ENCODE results near the gene NOP53.

NOP53 gene

GRCh38 chr19:47749326-47749725 lies 4.0 kb downstream of the NOP53 start:
- Histone ChIP-seq H3K4me3 (ENCODE audit: low read depth, low read length) (no peak overlapping the region), H3K9me3 (ENCODE audit: severe bottlenecking) (peaks cover 2% of the 10 kb centered on the region), H3K27me3 (ENCODE audit: insufficient read depth, low read depth, severe bottlenecking) (no peaks in the 10 kb centered on the region), H3K27ac (no peak overlapping the region), H3K36me3 (peaks cover 71% of the 10 kb centered on the region)
- TF ChIP-seq CTCF (IDR thresholded peaks at IDR 0.05; ENCODE audit: low read depth, low read length): no peak
- DNase-seq: no peak

- DNase-seq: no peak
- Histone ChIP-seq H3K36me3 (peaks cover 82% of the 10 kb centered on the region), H3K27me3 (ENCODE audit: insufficient read depth, low read depth, severe bottlenecking) (no peaks in the 10 kb centered on the region), H3K4me3 (ENCODE audit: low read depth, low read length) (no peak overlapping the region), H3K9me3 (ENCODE audit: severe bottlenecking) (no peaks in the 10 kb centered on the region), H3K27ac (no peak overlapping the region)
- TF ChIP-seq CTCF (IDR thresholded peaks at IDR 0.05; ENCODE audit: low read depth, low read length): no peak
Observed at GRCh38 chr19:47750752-47751151, 5.4 kb downstream of the NOP53 start.

GRCh38 chr19:47752440-47753211 lies 7.3 kb downstream of the NOP53 start:
- TF ChIP-seq CTCF (IDR thresholded peaks at IDR 0.05; ENCODE audit: low read depth, low read length): no peak
- no peak overlapping the region for H3K4me3 ChIP-seq (ENCODE audit: low read depth, low read length)

GRCh38 chr19:47754206-47755064 lies 9.1 kb downstream of the NOP53 start:
- Histone ChIP-seq H3K27ac (no peak overlapping the region), H3K27me3 (ENCODE audit: insufficient read depth, low read depth, severe bottlenecking) (no peaks in the 10 kb centered on the region), H3K4me3 (ENCODE audit: low read depth, low read length) (no peak overlapping the region), H3K9me3 (ENCODE audit: severe bottlenecking) (no peaks in the 10 kb centered on the region), H3K36me3 (peaks cover 87% of the 10 kb centered on the region)
- no peak for TF ChIP-seq CTCF (IDR thresholded peaks at IDR 0.05; ENCODE audit: low read depth, low read length)
- DNase-seq: no peak

More at GRCh38 chr19:47752440-47753211, 7.3 kb downstream of the NOP53 start:
- Histone ChIP-seq H3K9me3 (ENCODE audit: severe bottlenecking) (no peaks in the 10 kb centered on the region), H3K27ac (no peak overlapping the region), H3K36me3 (peaks cover 88% of the 10 kb centered on the region), H3K27me3 (ENCODE audit: insufficient read depth, low read depth, severe bottlenecking) (no peaks in the 10 kb centered on the region)
- DNase-seq: no peak

GRCh38 chr19:47755065-47755761 lies 9.9 kb downstream of the NOP53 start:
- TF ChIP-seq CTCF (IDR thresholded peaks at IDR 0.05; ENCODE audit: low read depth, low read length): no peak
- no peaks in the 10 kb centered on the region for H3K9me3 ChIP-seq (ENCODE audit: severe bottlenecking)
- no peak for DNase-seq
- H3K27ac ChIP-seq: no peak overlapping the region
- no peaks in the 10 kb centered on the region for H3K27me3 ChIP-seq (ENCODE audit: insufficient read depth, low read depth, severe bottlenecking)
- H3K36me3 ChIP-seq: peaks cover 80% of the 10 kb centered on the region
- no peak overlapping the region for H3K4me3 ChIP-seq (ENCODE audit: low read depth, low read length)
